SK-N-SH (cell line): ENCODE data around the gene ANKRD44. TPM values are rescaled to one million over a fixed set of nuclear protein-coding genes. Genes with fewer than 3 reads are reported as not detected.
A peak's percentile ranks its signal among the peaks of the same experiment; 100 is the strongest.

Source experiments
- CTCF ChIA-PET: fragments of 300-600, 350-600 bp; formaldehyde crosslinking; extraction: SDS; loops from one replicate; lab custom pipeline; 2021; lab: Yijun Ruan, JAX
- POLR2A ChIA-PET: fragments of 350-600 bp; sonication (Branson Sonifier 250); formaldehyde crosslinking; extraction: SDS; loops from one replicate; lab custom pipeline; 2020; ENCODE audit warnings: antibody characterized with exemption, inconsistent platforms; lab: Yijun Ruan, JAX
- DNase-seq: peaks from one replicate; pipeline ENCODE4 v3.0.0; 2012
- H2AFZ ChIP-seq: fragments of 200-600 bp; sonication (generic); 2 replicates; pipeline ENCODE4 v1.8.1; 2016; ENCODE audit warnings: antibody characterized with exemption, mild to moderate bottlenecking, low read depth
- H3F3A ChIP-seq: fragments of 200-600 bp; sonication (generic); replicated peaks from 2 replicates; pipeline ENCODE3; 2016; ENCODE audit warnings: antibody characterized with exemption, mild to moderate bottlenecking; ENCODE audit not compliant: insufficient read depth
- H3K27ac ChIP-seq, 2 experiments: fragments of 200-500 bp in 1 of 2; fragments of 200-600 bp in 1 of 2; sonication (Bioruptor generic) in 1 of 2; sonication (generic), shearing (Covaris generic) in 1 of 2; 2 replicates each; pipeline versions ENCODE4 v1.5.1 to v1.6.1; 2014 to 2016; ENCODE audit warnings: low read depth in 2 of 2, inconsistent platforms in 1 of 2, low read length in 1 of 2, mild to moderate bottlenecking in 1 of 2, mixed read lengths in 1 of 2
- H3K27me3 ChIP-seq: fragments of 200-600 bp; sonication (generic), shearing (Covaris generic); 2 replicates; pipeline ENCODE4 v1.6.1; 2016; ENCODE audit warnings: mixed run types; ENCODE audit not compliant: insufficient read depth
- H3K36me3 ChIP-seq, 2 experiments: fragments of 200-500 bp in 1 of 2; fragments of 200-600 bp in 1 of 2; sonication (Bioruptor generic) in 1 of 2; sonication (generic) in 1 of 2; replicated peaks in 1 of 2; 2 replicates each; pipeline versions ENCODE3 to v1.5.1; 2014 to 2016; ENCODE audit warnings: low read length in 1 of 2, mild to moderate bottlenecking in 1 of 2; ENCODE audit not compliant: insufficient read depth in 2 of 2, control insufficient read depth in 1 of 2
- H3K4me1 ChIP-seq, 2 experiments: fragments of 200-500 bp in 1 of 2; fragments of 200-600 bp in 1 of 2; sonication (Bioruptor generic) in 1 of 2; sonication (generic), shearing (Covaris generic) in 1 of 2; 2 replicates each; pipeline versions ENCODE4 v1.5.1 to v1.6.1; 2014 to 2016; ENCODE audit warnings: low read depth in 1 of 2, low read length in 1 of 2, mixed run types in 1 of 2; ENCODE audit not compliant: insufficient read depth in 2 of 2, control insufficient read depth in 1 of 2
- H3K4me2 ChIP-seq: fragments of 200-600 bp; sonication (generic), shearing (Covaris generic); 2 replicates; pipeline ENCODE4 v1.6.1; 2017; ENCODE audit warnings: mixed run types
- H3K4me3 ChIP-seq, 2 experiments: fragments of 200-500 bp in 1 of 2; fragments of 200-600 bp in 1 of 2; sonication (Bioruptor generic) in 1 of 2; sonication (generic), shearing (Covaris generic) in 1 of 2; 2 replicates each; pipeline versions ENCODE4 v1.5.1 to v1.8.1; 2014 to 2016; ENCODE audit warnings: low read depth in 2 of 2, inconsistent platforms in 1 of 2, low read length in 1 of 2, mild to moderate bottlenecking in 1 of 2, mixed read lengths in 1 of 2, moderate library complexity in 1 of 2
- H3K79me2 ChIP-seq: fragments of 200-600 bp; sonication (generic); 2 replicates; pipeline ENCODE4 v1.8.1; 2017; ENCODE audit warnings: mild to moderate bottlenecking; ENCODE audit not compliant: insufficient read depth
- H3K9ac ChIP-seq: fragments of 200-600 bp; sonication (generic); 2 replicates; pipeline ENCODE4 v1.6.1; 2017; ENCODE audit warnings: mixed run types
- H3K9me2 ChIP-seq: fragments of 200-600 bp; sonication (generic); 2 replicates; pipeline ENCODE4 v1.6.1; 2017; ENCODE audit warnings: mixed run types
- H3K9me3 ChIP-seq: fragments of 200-600 bp; sonication (generic); 2 replicates; pipeline ENCODE4 v1.6.1; 2017; ENCODE audit warnings: mixed run types, mild to moderate bottlenecking, moderate library complexity
- H4K20me1 ChIP-seq: fragments of 200-600 bp; sonication (generic); 2 replicates; pipeline ENCODE4 v1.6.1; 2017; ENCODE audit warnings: mild to moderate bottlenecking, mixed run types; ENCODE audit not compliant: insufficient read depth
- ELF1 ChIP-seq: IDR thresholded peaks from 2 replicates; pipeline ENCODE4 v1.4.0; 2012
- FOSL2 ChIP-seq: IDR thresholded peaks from 2 replicates; pipeline ENCODE4 v1.4.0; 2012; ENCODE audit warnings: low read depth, mild to moderate bottlenecking, moderate library complexity, borderline replicate concordance
- IRF3 ChIP-seq: fragments of 150-350 bp; IDR thresholded peaks from 2 replicates; pipeline ENCODE4 v1.6.1; 2016; ENCODE audit warnings: mild to moderate bottlenecking, low read depth, low read length
- MAX ChIP-seq: IDR thresholded peaks from 2 replicates; pipeline ENCODE4 v1.4.0; 2012; ENCODE audit warnings: low read depth
- MXI1 ChIP-seq: IDR thresholded peaks from 2 replicates; pipeline ENCODE4 v1.6.1; 2012; ENCODE audit warnings: mild to moderate bottlenecking, low read depth, low read length, improper control_type of control experiment
- NFIC ChIP-seq: IDR thresholded peaks from 2 replicates; pipeline ENCODE4 v1.4.0; 2012; ENCODE audit warnings: borderline replicate concordance
- POLR2AphosphoS5 ChIP-seq: IDR thresholded peaks from 2 replicates; pipeline ENCODE4 v1.6.1; 2012; ENCODE audit warnings: low read depth, low read length
- RCOR1 ChIP-seq: fragments of 150-350 bp; IDR thresholded peaks from 2 replicates; pipeline ENCODE4 v1.6.1; 2017; ENCODE audit warnings: antibody characterized with exemption, low read length
- REST ChIP-seq: IDR thresholded peaks from 2 replicates; pipeline ENCODE4 v1.6.1; 2012; ENCODE audit warnings: mild to moderate bottlenecking, low read depth, low read length, moderate library complexity
- RXRA ChIP-seq: IDR thresholded peaks from 2 replicates; pipeline ENCODE4 v1.4.0; 2012; ENCODE audit warnings: low read depth, mild to moderate bottlenecking, borderline replicate concordance
- TCF12 ChIP-seq: IDR thresholded peaks from 2 replicates; pipeline ENCODE4 v1.4.0; 2012
- TEAD4 ChIP-seq: IDR thresholded peaks from 2 replicates; pipeline ENCODE4 v1.4.0; 2012; ENCODE audit warnings: mild to moderate bottlenecking, borderline replicate concordance; ENCODE audit not compliant: insufficient read depth
- ZBTB33 ChIP-seq: IDR thresholded peaks from 2 replicates; pipeline ENCODE4 v1.4.0; 2012; ENCODE audit warnings: low read depth, borderline replicate concordance
- WGBS: methylation state at CpG from one replicate; pipeline ENCODE4 v1.1.6; 2017; ENCODE audit warnings: low lambda C conversion rate; 5-methylcytosine and 5-hydroxymethylcytosine counted together
- polyA plus RNA-seq, 3 experiments: library from polyadenylated mRNA; depleted of rRNA; stranded (reverse); fragments of >200 nt; gene quantifications; 2 replicates each; pipeline ENCODE4 v1.2.3, GENCODE V29; 2012

ANKRD44 gene
- polyA plus RNA-seq, 1 of the 3 experiments (the other 2 are of a cell fraction): 12.5 TPM

GRCh38 chr2:197358931-197359330, 48.4 kb upstream of the ANKRD44 start:
- peak overlapping the region in 1 of 2 experiments; percentile 96; a peak in 2 of 4 replicates for H3K27ac ChIP-seq
- H3K9me3 ChIP-seq: no peaks in the 10 kb centered on the region
- POLR2A ChIA-PET: no interaction called here
- no peaks in the 10 kb centered on the region for H3K36me3 ChIP-seq
- no peak for DNase-seq
- no peaks in the 10 kb centered on the region for H4K20me1 ChIP-seq
- peaks cover 20% of the 10 kb centered on the region for H3F3A ChIP-seq
- H3K9ac ChIP-seq: no peak overlapping the region
- no peaks in the 10 kb centered on the region for H3K27me3 ChIP-seq
- CTCF ChIA-PET: interaction anchor here (0.8 to 1.6 kb wide), 3 partner anchors 9 to 167 kb away, joined by 3 to 7 read pairs (median 4); no protein-coding TSS in a partner anchor
- no peak overlapping the region for H3K4me3 ChIP-seq
- no peak for TF ChIP-seq ZBTB33
- TF ChIP-seq NFIC: no peak
- no peak for TF ChIP-seq TEAD4
- peak; percentile 11; the same call in 1 of the 2 replicates for TF ChIP-seq FOSL2
- no peak for TF ChIP-seq IRF3
- TF ChIP-seq TCF12: 0 out of 2 replicates have a peak, but pooled peaks have one; percentile 27
- TF ChIP-seq MAX: no peak
- no peak for TF ChIP-seq RCOR1
- no peak for TF ChIP-seq REST
- TF ChIP-seq POLR2AphosphoS5: no peak
- TF ChIP-seq MXI1: no peak
- no peak for TF ChIP-seq ELF1
- TF ChIP-seq RXRA: no peak
- no peaks in the 10 kb centered on the region for H3K79me2 ChIP-seq
- H3K9me2 ChIP-seq: no peaks in the 10 kb centered on the region
- 39% methylated on average over 2 of the region's 2 CpGs for WGBS
- peaks cover 0 to 25% of the 10 kb centered on the region in 2 experiments; a peak in 2 of 4 replicates for H3K4me1 ChIP-seq
- H3K4me2 ChIP-seq: no peak overlapping the region
- H2AFZ ChIP-seq: no peak overlapping the region
